Measurements from ENCODE around the gene LLGL2. TPM values are rescaled to one million over a fixed set of nuclear protein-coding genes. Genes with fewer than 3 reads are reported as not detected.

LLGL2 gene
- total and polyA plus RNA-seq, 2 experiments from 2014 or later, result 35.2 to 40.3 TPM

DNA sequence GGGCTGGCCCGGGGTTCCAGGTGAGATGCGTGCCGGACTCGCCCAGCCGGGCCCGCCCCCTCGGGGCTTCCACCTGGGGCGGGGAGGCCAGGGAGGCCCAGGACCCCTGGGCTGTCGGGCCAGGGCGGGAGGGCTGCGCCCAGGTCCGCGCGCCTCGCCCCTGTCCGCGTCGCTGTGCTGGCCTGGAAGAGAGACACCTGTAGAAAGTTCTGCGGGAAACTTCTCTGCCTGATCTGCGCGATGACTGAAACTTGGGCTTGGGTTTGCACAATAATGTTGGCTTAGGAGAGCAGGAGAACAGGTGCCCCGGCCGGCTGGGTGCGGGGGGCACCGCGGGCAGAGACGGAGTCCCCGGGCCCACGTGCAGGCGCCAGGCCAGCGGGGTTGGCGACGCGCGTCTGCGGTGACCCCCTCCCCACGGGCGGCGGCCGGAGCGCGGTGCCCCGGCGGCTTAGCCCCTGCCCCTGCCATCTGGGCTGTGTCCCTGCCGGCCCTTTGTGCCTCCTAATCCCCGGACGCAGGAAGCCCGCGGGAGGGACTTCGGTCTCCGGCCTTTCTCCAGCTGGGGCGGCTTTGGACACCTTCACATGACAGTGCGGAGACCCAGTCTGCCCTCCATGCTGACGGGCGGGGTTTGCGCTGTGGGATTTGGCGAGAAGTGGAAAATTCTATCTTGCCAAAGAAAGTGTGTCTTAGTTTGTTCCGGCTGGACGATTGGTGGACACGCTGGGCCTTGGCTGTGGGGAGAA is 483 bp downstream of the LLGL2 start:
- Histone ChIP-seq H3K36me3 (peaks cover 9% of the 10 kb centered on the region), H3K4me3 (peak overlapping the region; percentile 83), H3K27ac (no peak overlapping the region), H3K9me3 (ENCODE audit: low read depth) (no peaks in the 10 kb centered on the region), H3K4me1 (ENCODE audit: low read depth) (no peaks in the 10 kb centered on the region), H3K27me3 (peaks cover 15% of the 10 kb centered on the region)
- peak in 1 of 2 donors; percentile 42 for DNase-seq (ENCODE audit: low read depth in 1 of 2, low spot score in 1 of 2)
- TF ChIP-seq, protein P1, sequence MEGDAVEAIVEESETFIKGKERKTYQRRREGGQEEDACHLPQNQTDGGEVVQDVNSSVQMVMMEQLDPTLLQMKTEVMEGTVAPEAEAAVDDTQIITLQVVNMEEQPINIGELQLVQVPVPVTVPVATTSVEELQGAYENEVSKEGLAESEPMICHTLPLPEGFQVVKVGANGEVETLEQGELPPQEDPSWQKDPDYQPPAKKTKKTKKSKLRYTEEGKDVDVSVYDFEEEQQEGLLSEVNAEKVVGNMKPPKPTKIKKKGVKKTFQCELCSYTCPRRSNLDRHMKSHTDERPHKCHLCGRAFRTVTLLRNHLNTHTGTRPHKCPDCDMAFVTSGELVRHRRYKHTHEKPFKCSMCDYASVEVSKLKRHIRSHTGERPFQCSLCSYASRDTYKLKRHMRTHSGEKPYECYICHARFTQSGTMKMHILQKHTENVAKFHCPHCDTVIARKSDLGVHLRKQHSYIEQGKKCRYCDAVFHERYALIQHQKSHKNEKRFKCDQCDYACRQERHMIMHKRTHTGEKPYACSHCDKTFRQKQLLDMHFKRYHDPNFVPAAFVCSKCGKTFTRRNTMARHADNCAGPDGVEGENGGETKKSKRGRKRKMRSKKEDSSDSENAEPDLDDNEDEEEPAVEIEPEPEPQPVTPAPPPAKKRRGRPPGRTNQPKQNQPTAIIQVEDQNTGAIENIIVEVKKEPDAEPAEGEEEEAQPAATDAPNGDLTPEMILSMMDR (IDR thresholded peaks at IDR 0.05; ENCODE audit: low read depth, low read length), result no peak

DNA sequence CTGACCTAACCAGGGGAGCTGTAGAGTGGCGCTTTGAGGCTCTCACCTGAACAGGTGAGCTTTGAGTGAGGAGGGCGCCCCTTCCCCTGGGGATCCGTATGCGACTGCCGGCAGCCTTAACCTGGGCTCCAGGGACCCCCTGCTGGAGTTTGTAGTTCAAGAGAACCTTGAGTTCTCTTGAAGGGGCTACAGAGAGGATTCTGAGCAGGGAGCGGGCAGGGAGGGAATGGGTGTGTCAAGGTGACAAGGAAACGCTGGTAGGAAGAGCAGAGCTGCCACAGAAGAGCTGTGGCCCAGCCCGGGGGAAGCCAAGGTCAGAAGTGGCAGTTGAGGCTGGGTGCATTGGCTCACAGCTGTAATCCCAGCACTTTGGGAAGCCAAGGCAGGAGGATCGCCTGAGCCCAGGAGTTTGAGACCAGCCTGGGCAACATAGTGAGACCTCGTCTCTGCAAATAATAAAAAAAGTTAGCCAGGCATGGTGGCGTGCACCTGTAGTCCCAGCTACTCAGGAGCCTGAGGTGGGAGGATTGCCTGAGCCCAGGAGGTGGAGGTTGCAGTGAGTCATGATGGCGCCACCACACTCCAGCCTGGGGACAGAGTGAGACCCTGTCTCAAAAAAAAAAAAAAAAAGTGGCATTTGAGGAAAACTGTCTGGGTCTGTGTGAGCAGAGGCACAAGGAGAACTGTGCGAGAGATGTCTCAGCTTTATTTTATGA is 1.2 kb downstream of the LLGL2 start:
- TF ChIP-seq, protein P1 (IDR thresholded peaks at IDR 0.05; ENCODE audit: low read depth, low read length), result no peak
- peak overlapping the region; percentile 83 for H3K4me3 ChIP-seq
- DNase-seq (ENCODE audit: low read depth in 1 of 2, low spot score in 1 of 2), result no peak

DNA sequence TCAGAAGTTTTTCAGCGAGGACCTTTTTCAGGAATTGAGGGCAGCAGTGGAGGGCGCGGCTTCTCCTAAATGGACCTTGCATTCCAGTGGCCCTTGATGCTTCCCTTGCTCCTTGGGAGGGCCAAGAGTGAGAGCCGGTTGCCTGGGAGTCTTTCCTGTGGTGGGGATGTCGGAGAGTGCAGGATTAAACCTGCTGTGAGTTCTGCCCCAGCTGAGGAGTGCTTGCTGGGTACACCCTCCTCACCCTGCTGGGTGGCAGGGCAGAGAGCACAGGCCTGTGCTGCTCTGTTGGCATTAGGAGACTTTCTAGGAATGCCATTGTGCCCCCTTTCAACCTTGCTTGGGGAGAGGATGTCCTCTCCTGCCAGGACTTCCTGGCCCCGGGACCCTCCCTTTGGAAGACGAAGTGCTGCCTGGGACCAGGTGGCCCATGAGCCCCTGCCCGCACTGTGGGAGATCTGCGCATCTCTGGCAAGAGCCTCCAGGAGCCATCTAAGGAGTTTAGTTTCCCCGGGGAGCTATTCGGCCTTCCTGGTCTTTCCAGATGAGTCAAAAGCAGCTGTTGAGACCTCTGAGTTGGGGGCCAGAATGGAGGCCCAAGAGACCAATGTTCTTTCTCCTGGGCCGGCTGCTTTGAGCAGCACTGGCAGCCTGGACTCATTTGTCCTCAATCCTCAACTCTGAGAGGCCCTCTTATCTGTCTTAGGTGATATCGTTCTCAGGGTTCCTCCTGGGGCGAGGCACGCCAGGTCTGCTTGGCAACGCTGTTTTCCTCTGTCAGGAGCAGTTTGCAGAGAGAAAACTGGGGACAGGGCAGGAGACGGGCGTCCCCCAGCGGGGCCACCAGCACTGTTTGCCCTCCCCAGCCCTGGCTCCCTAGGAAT is 5.6 kb downstream of the LLGL2 start:
- peaks cover 11% of the 10 kb centered on the region for H3K27me3 ChIP-seq
- H3K36me3 ChIP-seq, result no peaks in the 10 kb centered on the region
- no peak for DNase-seq (ENCODE audit: low read depth in 1 of 2, low spot score in 1 of 2)
- no peaks in the 10 kb centered on the region for H3K9me3 ChIP-seq (ENCODE audit: low read depth)
- TF ChIP-seq, protein P1 (IDR thresholded peaks at IDR 0.05; ENCODE audit: low read depth, low read length), result no peak
- H3K4me1 ChIP-seq (ENCODE audit: low read depth), result no peaks in the 10 kb centered on the region
- no peak overlapping the region for H3K4me3 ChIP-seq
- H3K27ac ChIP-seq, result no peak overlapping the region

More for the DNA sequence above, 1.2 kb downstream of the LLGL2 start:
- Histone ChIP-seq H3K4me1 (ENCODE audit: low read depth) (no peaks in the 10 kb centered on the region), H3K9me3 (ENCODE audit: low read depth) (no peaks in the 10 kb centered on the region), H3K36me3 (peaks cover 5% of the 10 kb centered on the region), H3K27me3 (peaks cover 15% of the 10 kb centered on the region), H3K27ac (no peak overlapping the region)

DNA sequence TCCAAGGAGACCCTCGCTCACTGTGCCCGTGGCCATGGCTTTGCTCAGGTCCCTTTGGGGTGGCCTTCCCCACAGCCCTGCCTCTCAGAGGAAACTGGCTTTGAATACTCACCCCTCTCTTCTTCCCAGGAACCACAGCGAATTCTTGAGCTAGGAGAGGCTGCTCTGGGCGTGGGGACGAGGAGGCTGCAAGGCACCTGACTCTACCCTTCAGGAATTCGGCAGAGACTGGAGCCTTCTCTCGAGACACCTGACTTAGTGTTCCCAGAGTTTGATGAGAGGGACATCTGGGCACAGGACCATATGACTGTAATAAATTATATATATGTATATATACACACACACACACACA is 6.2 kb downstream of the LLGL2 start:
- no peak for DNase-seq (ENCODE audit: low read depth in 1 of 2, low spot score in 1 of 2)
- Histone ChIP-seq H3K4me3 (no peak overlapping the region), H3K36me3 (no peaks in the 10 kb centered on the region), H3K4me1 (ENCODE audit: low read depth) (no peaks in the 10 kb centered on the region), H3K27ac (no peak overlapping the region), H3K9me3 (ENCODE audit: low read depth) (no peaks in the 10 kb centered on the region), H3K27me3 (peaks cover 5% of the 10 kb centered on the region)
- TF ChIP-seq, protein P1 (IDR thresholded peaks at IDR 0.05; ENCODE audit: low read depth, low read length), result no peak

DNA sequence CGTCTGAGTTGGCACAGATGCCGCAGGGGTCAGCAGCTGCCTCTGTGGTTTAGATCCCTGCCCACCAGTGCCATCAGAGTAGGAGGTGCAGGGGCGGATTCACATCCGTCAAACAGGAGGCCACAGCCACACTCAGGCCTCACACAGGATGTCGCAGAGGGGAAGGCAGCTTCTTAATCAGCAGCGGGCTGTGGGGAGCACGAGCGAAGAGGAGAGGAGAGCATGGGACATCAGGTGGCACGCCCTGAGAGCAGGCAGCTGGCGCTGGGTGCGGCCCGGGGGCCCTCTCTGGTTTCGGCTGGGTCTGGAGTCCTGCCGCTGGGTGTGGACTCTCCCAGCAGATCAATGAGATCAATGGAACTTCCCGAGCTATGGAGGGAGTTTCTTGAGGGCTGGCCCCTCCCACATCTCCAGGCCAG is 9.6 kb downstream of the LLGL2 start:
- TF ChIP-seq, protein P1 (IDR thresholded peaks at IDR 0.05; ENCODE audit: low read depth, low read length), result no peak
- H3K36me3 ChIP-seq, result no peaks in the 10 kb centered on the region
- H3K4me1 ChIP-seq (ENCODE audit: low read depth), result no peaks in the 10 kb centered on the region
- H3K9me3 ChIP-seq (ENCODE audit: low read depth), result no peaks in the 10 kb centered on the region
- H3K27ac ChIP-seq, result no peak overlapping the region
- no peaks in the 10 kb centered on the region for H3K27me3 ChIP-seq
- H3K4me3 ChIP-seq, result no peak overlapping the region
- DNase-seq (ENCODE audit: low read depth in 1 of 2, low spot score in 1 of 2), result no peak

Measured in cardiac muscle cell (in vitro differentiated cells and primary cell).